GM12878 (cell line): ENCODE data around the gene MRPS14. TPM values are rescaled to one million over a fixed set of nuclear protein-coding genes. Genes with fewer than 3 reads are reported as not detected.

Source experiments
- ATAC-seq: fragments of 200-7000 bp; cut with Tn5 transposase; 3 replicates; pipeline ENCODE4 v1.9.1; 2020; ENCODE audit warnings: mild to moderate bottlenecking, moderate library complexity
- BruUV-seq: library from RNA; stranded (reverse); fragments of 400-500 nt; replicated peaks from 2 replicates; lab custom pipeline; 2021; lab: Mats Ljungman, UMichigan
- CTCF ChIA-PET: fragments of 300-600 bp; sonication (Branson Sonifier 250); formaldehyde crosslinking; extraction: SDS; loops from one replicate; lab custom pipeline; 2021; ENCODE audit warnings: inconsistent platforms; lab: Yijun Ruan, JAX
- POLR2A ChIA-PET: fragments of 350-600 bp; formaldehyde crosslinking; extraction: SDS; loops from one replicate; lab custom pipeline; 2021; ENCODE audit warnings: inconsistent platforms; lab: Charles Lee
- RAD21 ChIA-PET: fragments of 300-600 bp; sonication (Branson Sonifier 250); formaldehyde crosslinking; loops from one replicate; lab custom pipeline; 2023; ENCODE audit warnings: antibody characterized with exemption; ENCODE audit not compliant: unreplicated experiment; lab: Charles Lee
- SMC1A ChIA-PET: fragments of 300-600 bp; sonication (Branson Sonifier 250); formaldehyde crosslinking; loops from one replicate; lab custom pipeline; 2023; ENCODE audit not compliant: unreplicated experiment, uncharacterized antibody; lab: Charles Lee
- DNase-seq: peaks from one replicate; pipeline ENCODE4 v3.0.0-alpha.2; 2011; ENCODE audit warnings: low read depth, low spot score
- FAIRE-seq: peaks from 3 replicates; lab custom pipeline; 2011; peaks lifted over from hg19 to GRCh38; lab: Jason Lieb, UNC
- H2AFZ ChIP-seq: 2 replicates; pipeline ENCODE4 v1.6.0; 2011; ENCODE audit warnings: low read depth, low read length, control low read depth; ENCODE audit not compliant: control insufficient read depth
- H3K27ac ChIP-seq: 2 replicates; pipeline ENCODE4 v1.5.1; 2011; ENCODE audit warnings: control low read depth; ENCODE audit not compliant: control insufficient read depth, insufficient read depth
- H3K27me3 ChIP-seq, 2 experiments: replicated peaks in 1 of 2; 2 replicates each; pipeline versions ENCODE4 v1.6.0 to v1.6.1; 2011; ENCODE audit warnings: low read length in 1 of 2; ENCODE audit not compliant: control insufficient read depth in 2 of 2, insufficient read depth in 2 of 2
- H3K36me3 ChIP-seq, 2 experiments: 2 replicates each; pipeline ENCODE4 v1.5.1; 2011; ENCODE audit warnings: low read length in 1 of 2; ENCODE audit not compliant: control insufficient read depth in 2 of 2, insufficient read depth in 2 of 2
- H3K4me1 ChIP-seq: 2 replicates; pipeline ENCODE4 v1.6.1; 2011; ENCODE audit warnings: mild to moderate bottlenecking, low read length, moderate library complexity, mixed read lengths; ENCODE audit not compliant: control insufficient read depth, insufficient read depth
- H3K4me2 ChIP-seq: 2 replicates; pipeline ENCODE4 v1.6.0; 2011; ENCODE audit warnings: control low read depth; ENCODE audit not compliant: control insufficient read depth, insufficient read depth
- H3K4me3 ChIP-seq: fragments of 200-600 bp; sonication (generic); 2 replicates; pipeline ENCODE4 v1.5.1; 2016
- H3K79me2 ChIP-seq: 2 replicates; pipeline ENCODE4 v1.6.0; 2011; ENCODE audit warnings: low read length; ENCODE audit not compliant: control insufficient read depth, insufficient read depth
- H3K9ac ChIP-seq: 2 replicates; pipeline ENCODE4 v1.8.0; 2011; ENCODE audit warnings: low read length, control low read depth, mixed read lengths; ENCODE audit not compliant: control insufficient read depth, insufficient read depth
- H3K9me3 ChIP-seq: replicated peaks from 3 replicates; pipeline ENCODE4 v1.5.1; 2011; ENCODE audit warnings: mild to moderate bottlenecking, low read length; ENCODE audit not compliant: control insufficient read depth, insufficient read depth
- H4K20me1 ChIP-seq: 2 replicates; pipeline ENCODE4 v1.6.0; 2011; ENCODE audit not compliant: control insufficient read depth, insufficient read depth
- CBX5 ChIP-seq: sonication (generic); IDR thresholded peaks from 2 replicates; pipeline ENCODE4 v1.6.1; 2016; ENCODE audit warnings: low read depth, moderate library complexity, mild to moderate bottlenecking, inconsistent platforms
- GATAD2B ChIP-seq: fragments of 450-650 bp; conservative IDR thresholded peaks from 2 replicates; pipeline ENCODE4 v1.6.1; 2017; ENCODE audit warnings: low read depth, mild to moderate bottlenecking, moderate library complexity
- HDAC6 ChIP-seq: fragments of 200-600 bp; sonication (generic); IDR thresholded peaks from one replicate; pipeline ENCODE4 v1.8.0; 2017; ENCODE audit warnings: antibody characterized with exemption; ENCODE audit not compliant: unreplicated experiment
- KDM1A ChIP-seq: fragments of 200-600 bp; sonication (generic); IDR thresholded peaks from 2 replicates; pipeline ENCODE4 v1.6.1; 2016; ENCODE audit warnings: borderline replicate concordance
- LARP7 ChIP-seq: fragments of 450-650 bp; IDR thresholded peaks from 2 replicates; pipeline ENCODE4 v1.6.1; 2017; ENCODE audit warnings: mild to moderate bottlenecking
- MTA3 ChIP-seq: IDR thresholded peaks from 2 replicates; pipeline ENCODE4 v1.6.1; 2012; ENCODE audit warnings: low read length, inconsistent platforms, borderline replicate concordance
- MXI1 ChIP-seq: fragments of 150-350 bp; IDR thresholded peaks from 2 replicates; pipeline ENCODE4 v1.6.1; 2011; ENCODE audit warnings: low read depth, mild to moderate bottlenecking, inconsistent platforms, low read length, improper control_type of control experiment
- MYC ChIP-seq: IDR thresholded peaks from 2 replicates; pipeline ENCODE4 v1.6.1; 2011; ENCODE audit warnings: mild to moderate bottlenecking, low read length, moderate library complexity, inconsistent platforms; ENCODE audit not compliant: insufficient read depth, insufficient replicate concordance, insufficient read length, severe bottlenecking
- PBX3 ChIP-seq: IDR thresholded peaks from 2 replicates; pipeline ENCODE4 v1.6.1; 2011; ENCODE audit warnings: mild to moderate bottlenecking, low read depth, low read length, moderate library complexity; ENCODE audit not compliant: insufficient replicate concordance
- PKNOX1 ChIP-seq: fragments of 450-650 bp; IDR thresholded peaks from 2 replicates; pipeline ENCODE4 v1.6.1; 2016; ENCODE audit warnings: mild to moderate bottlenecking
- RAD21 ChIP-seq: IDR thresholded peaks from 2 replicates; pipeline ENCODE4 v1.6.1; 2011; ENCODE audit warnings: mild to moderate bottlenecking, low read depth, low read length, moderate library complexity; ENCODE audit not compliant: insufficient read depth
- SIX5 ChIP-seq: IDR thresholded peaks from 2 replicates; pipeline ENCODE4 v1.6.1; 2011; ENCODE audit warnings: mild to moderate bottlenecking, low read depth, low read length, moderate library complexity; ENCODE audit not compliant: severe bottlenecking
- SMAD5 ChIP-seq: IDR thresholded peaks from 2 replicates; pipeline ENCODE4 v1.6.1; 2016; ENCODE audit warnings: antibody characterized with exemption, low read depth
- ZBED1 ChIP-seq: IDR thresholded peaks from 2 replicates; pipeline ENCODE4 v1.6.1; 2016; ENCODE audit warnings: borderline replicate concordance
- ZNF207 ChIP-seq: fragments of 450-650 bp; IDR thresholded peaks from 2 replicates; pipeline ENCODE4 v1.6.1; 2014; ENCODE audit warnings: antibody characterized with exemption, mild to moderate bottlenecking, borderline replicate concordance
- ZNF384 ChIP-seq: IDR thresholded peaks from 2 replicates; pipeline ENCODE4 v1.6.1; 2012; ENCODE audit warnings: low read depth, mild to moderate bottlenecking, low read length, improper control_type of control experiment, borderline replicate concordance
- WGBS: methylation state at CpG from one replicate; pipeline ENCODE4 v1.1.6; 2016; ENCODE audit warnings: low lambda C conversion rate; ENCODE audit not compliant: insufficient replicate concordance, insufficient coverage; ENCODE audit errors: missing lambda C conversion rate; 5-methylcytosine and 5-hydroxymethylcytosine counted together
- in situ Hi-C: fragments of 300-500 bp; cut with MboI; formaldehyde crosslinking; loops from 9 replicates; pipeline ENCODE4 v1.14.3; 2018; ENCODE audit warnings: mixed read lengths
- intact Hi-C: fragments of 100-400 bp; cut with micrococcal nuclease; formaldehyde crosslinking; loops from one replicate; pipeline ENCODE4 v1.14.2; 2022; ENCODE audit not compliant: unreplicated experiment
- polyA plus RNA-seq, 11 experiments: library from polyadenylated mRNA; depleted of rRNA in 4 of 11; unstranded in 6 of 11; stranded (reverse) in 5 of 11; fragments of >200 nt; fragmentation: Nextera tagmentation in 4 of 11; fragmentation: Illumina TruSeq in 1 of 11; extraction: Ambion mirVana in 4 of 11; extraction: Trizol in 1 of 11; gene quantifications; 1 replicate in 1 of 11; 2 replicates in 10 of 11; pipeline versions ENCODE4 v1.2.1 to v1.2.3, GENCODE V29; 2011 to 2016; ENCODE audit warnings: inconsistent platforms in 2 of 11, missing spikeins in 2 of 11, low read depth in 1 of 11
- total RNA-seq, 4 experiments: library from RNA; depleted of rRNA in 3 of 4; stranded (reverse); fragments of >200 nt in 3 of 4; fragmentation: Illumina TruSeq in 1 of 4; extraction: Trizol in 1 of 4; gene quantifications; 2 replicates each; pipeline versions ENCODE4 v1.2.1 to v1.2.3, GENCODE V29; 2013 to 2021
- TF ChIP-seq, protein P1 (sequence below): fragments of 150-350 bp; IDR thresholded peaks from 2 replicates; pipeline ENCODE4 v1.6.1; 2016; ENCODE audit warnings: low read depth, low read length
- TF ChIP-seq, protein P2 (sequence below): IDR thresholded peaks from 2 replicates; pipeline ENCODE4 v1.6.1; 2012; ENCODE audit warnings: low read depth, low read length, improper control_type of control experiment

Gene MRPS14
- total and polyA plus RNA-seq, 10 of the 15 experiments (the other 5 are each of a cell fraction or from before 2014, with no cell fraction given): 31.1 to 224 (median 50.4) TPM

GRCh38 chr1:175050992-175051391 is 27.8 kb upstream of the MRPS14 start (continued):
- TF ChIP-seq, protein P1, sequence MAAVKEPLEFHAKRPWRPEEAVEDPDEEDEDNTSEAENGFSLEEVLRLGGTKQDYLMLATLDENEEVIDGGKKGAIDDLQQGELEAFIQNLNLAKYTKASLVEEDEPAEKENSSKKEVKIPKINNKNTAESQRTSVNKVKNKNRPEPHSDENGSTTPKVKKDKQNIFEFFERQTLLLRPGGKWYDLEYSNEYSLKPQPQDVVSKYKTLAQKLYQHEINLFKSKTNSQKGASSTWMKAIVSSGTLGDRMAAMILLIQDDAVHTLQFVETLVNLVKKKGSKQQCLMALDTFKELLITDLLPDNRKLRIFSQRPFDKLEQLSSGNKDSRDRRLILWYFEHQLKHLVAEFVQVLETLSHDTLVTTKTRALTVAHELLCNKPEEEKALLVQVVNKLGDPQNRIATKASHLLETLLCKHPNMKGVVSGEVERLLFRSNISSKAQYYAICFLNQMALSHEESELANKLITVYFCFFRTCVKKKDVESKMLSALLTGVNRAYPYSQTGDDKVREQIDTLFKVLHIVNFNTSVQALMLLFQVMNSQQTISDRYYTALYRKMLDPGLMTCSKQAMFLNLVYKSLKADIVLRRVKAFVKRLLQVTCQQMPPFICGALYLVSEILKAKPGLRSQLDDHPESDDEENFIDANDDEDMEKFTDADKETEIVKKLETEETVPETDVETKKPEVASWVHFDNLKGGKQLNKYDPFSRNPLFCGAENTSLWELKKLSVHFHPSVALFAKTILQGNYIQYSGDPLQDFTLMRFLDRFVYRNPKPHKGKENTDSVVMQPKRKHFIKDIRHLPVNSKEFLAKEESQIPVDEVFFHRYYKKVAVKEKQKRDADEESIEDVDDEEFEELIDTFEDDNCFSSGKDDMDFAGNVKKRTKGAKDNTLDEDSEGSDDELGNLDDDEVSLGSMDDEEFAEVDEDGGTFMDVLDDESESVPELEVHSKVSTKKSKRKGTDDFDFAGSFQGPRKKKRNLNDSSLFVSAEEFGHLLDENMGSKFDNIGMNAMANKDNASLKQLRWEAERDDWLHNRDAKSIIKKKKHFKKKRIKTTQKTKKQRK: no peak
- TF ChIP-seq KDM1A: no peak
- no peak for TF ChIP-seq GATAD2B
- TF ChIP-seq HDAC6: no peak
- no peak for TF ChIP-seq MTA3

GRCh38 chr1:175045519-175045918 is 22.3 kb upstream of the MRPS14 start:
- RAD21 ChIA-PET: no interaction called here
- H4K20me1 ChIP-seq: no peaks in the 10 kb centered on the region
- H3K4me2 ChIP-seq: no peak overlapping the region
- FAIRE-seq (no peak), DNase-seq (no peak), ATAC-seq (no peak)
- H3K9ac ChIP-seq: no peak overlapping the region
- no peak overlapping the region for H2AFZ ChIP-seq
- in situ Hi-C loops: no loop called here
- intact Hi-C loops: no loop called here
- H3K4me1 ChIP-seq: no peaks in the 10 kb centered on the region
- SMC1A ChIA-PET: no interaction called here
- no peak overlapping the region for H3K4me3 ChIP-seq
- POLR2A ChIA-PET: no interaction called here
- no peaks in the 10 kb centered on the region for H3K79me2 ChIP-seq
- BruUV-seq: no TSS peak
- whole genome bisulfite sequencing: 95% methylated on average over 32 of the region's 32 CpGs
- H3K27me3 ChIP-seq: 0 out of 4 replicates have a peak, but pooled peaks cover 0 to 3% of the 10 kb centered on the region in 2 experiments
- no peaks in the 10 kb centered on the region for H3K36me3 ChIP-seq
- H3K9me3 ChIP-seq: no peaks in the 10 kb centered on the region
- H3K27ac ChIP-seq: no peak overlapping the region
- CTCF ChIA-PET: no interaction called here
- TF ChIP-seq SIX5: no peak
- no peak for TF ChIP-seq MXI1
- TF ChIP-seq LARP7: no peak
- TF ChIP-seq CBX5: no peak
- TF ChIP-seq, protein P2, sequence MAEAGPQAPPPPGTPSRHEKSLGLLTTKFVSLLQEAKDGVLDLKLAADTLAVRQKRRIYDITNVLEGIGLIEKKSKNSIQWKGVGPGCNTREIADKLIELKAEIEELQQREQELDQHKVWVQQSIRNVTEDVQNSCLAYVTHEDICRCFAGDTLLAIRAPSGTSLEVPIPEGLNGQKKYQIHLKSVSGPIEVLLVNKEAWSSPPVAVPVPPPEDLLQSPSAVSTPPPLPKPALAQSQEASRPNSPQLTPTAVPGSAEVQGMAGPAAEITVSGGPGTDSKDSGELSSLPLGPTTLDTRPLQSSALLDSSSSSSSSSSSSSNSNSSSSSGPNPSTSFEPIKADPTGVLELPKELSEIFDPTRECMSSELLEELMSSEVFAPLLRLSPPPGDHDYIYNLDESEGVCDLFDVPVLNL: no peak
- no peak for TF ChIP-seq PBX3
- TF ChIP-seq RAD21: no peak
- TF ChIP-seq ZBED1: no peak
- no peak for TF ChIP-seq ZNF384
- no peak for TF ChIP-seq PKNOX1
- no peak for TF ChIP-seq SMAD5
- TF ChIP-seq MYC: no peak
- TF ChIP-seq ZNF207: no peak
